HPDE6-E6E7 (cell line): ENCODE measurements around the gene BOK.

ENCODE experiments used
- DNase-seq: peaks from one replicate; pipeline ENCODE4 v3.0.0; 2011; ENCODE audit warnings: missing footprints; ENCODE audit errors: extremely low spot score

Gene BOK

GRCh38 chr2:241598487-241598886 is 39.9 kb downstream of the BOK start:
- DNase-seq, result no peak

GRCh38 chr2:241599615-241600014 is 41.1 kb downstream of the BOK start:
- DNase-seq, result no peak

- no peak for DNase-seq
These were observed 43.3 kb downstream of the BOK start for GRCh38 chr2:241601841-241602240.

GRCh38 chr2:241602720-241603119 is 44.2 kb downstream of the BOK start:
- DNase-seq, result no peak

GRCh38 chr2:241603686-241604085 is 45.1 kb downstream of the BOK start:
- DNase-seq, result no peak

- no peak for DNase-seq
These were observed 47.6 kb downstream of the BOK start for GRCh38 chr2:241606186-241606585.

GRCh38 chr2:241607162-241607885 is 48.8 kb downstream of the BOK start:
- DNase-seq, result no peak

GRCh38 chr2:241608881-241609280 is 50.3 kb downstream of the BOK start:
- no peak for DNase-seq

GRCh38 chr2:241609859-241610793 is 51.6 kb downstream of the BOK start:
- DNase-seq, result peak; percentile 87

- DNase-seq, result no peak
These were observed 52.5 kb downstream of the BOK start for GRCh38 chr2:241611062-241611461.

GRCh38 chr2:241612156-241613016 is 53.8 kb downstream of the BOK start:
- DNase-seq, result no peak

- no peak for DNase-seq
These were observed 54.7 kb downstream of the BOK start for GRCh38 chr2:241613017-241613780.

- DNase-seq, result no peak
These were observed 56.5 kb downstream of the BOK start for GRCh38 chr2:241615041-241615440.

- DNase-seq, result no peak
These were observed 57.0 kb downstream of the BOK start for GRCh38 chr2:241615522-241616052.

- DNase-seq, result no peak
These were observed 57.9 kb downstream of the BOK start for GRCh38 chr2:241616168-241617125.

- DNase-seq, result no peak
These were observed 59.0 kb downstream of the BOK start for GRCh38 chr2:241617431-241618154.

- DNase-seq, result no peak
These were observed 59.8 kb downstream of the BOK start for GRCh38 chr2:241618296-241618805.

- no peak for DNase-seq
These were observed 60.3 kb downstream of the BOK start for GRCh38 chr2:241618829-241619228.
